ENCODE measurements around the gene BRME1. TPM values are rescaled to one million over a fixed set of nuclear protein-coding genes. Genes with fewer than 3 reads are reported as not detected.

BRME1 gene
- polyA plus RNA-seq, 2 of the 4 experiments (the other 2 are of a cell fraction) = 0.12 to 1.2 TPM

DNA sequence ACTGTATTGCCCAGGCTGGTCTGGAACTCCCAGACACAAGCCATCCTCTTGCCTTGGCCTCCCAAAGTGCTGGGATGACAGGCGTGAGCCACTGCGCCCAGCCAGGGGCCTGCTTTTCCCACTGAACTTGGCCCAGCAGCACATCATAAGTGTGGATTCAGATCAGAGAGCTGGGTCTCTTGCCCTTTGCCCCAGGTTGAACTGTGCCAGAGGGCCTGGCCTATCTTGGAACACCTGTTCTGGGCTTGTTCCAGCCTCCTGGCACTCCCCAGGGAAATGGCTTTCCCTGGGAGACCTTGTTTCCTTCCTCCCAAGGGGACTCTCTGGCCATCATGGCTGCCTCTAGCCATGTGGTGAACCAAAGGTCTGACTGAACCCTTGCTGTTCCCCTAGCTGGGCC, 3.5 kb upstream of the BRME1 start:
- CTCF ChIA-PET = interaction anchor here (0.6 to 2.0 kb wide), 3 partner anchors 24 to 179 kb away, joined by 3 to 5 read pairs (median 4); no protein-coding TSS in a partner anchor
- POLR2A ChIA-PET = no interaction called here

GRCh38 chr19:13908674-13909073, 2.8 kb upstream of the BRME1 start:
- H3K27ac ChIP-seq = no peak overlapping the region
- H3K4me3 ChIP-seq = no peak overlapping the region
- WGBS (ENCODE audit: missing lambda C conversion rate) = 96% methylated on average over 8 of the region's 8 CpGs
- ATAC-seq = no peak
- DNase-seq (ENCODE audit: low read depth in 1 of 2, low spot score in 1 of 2) = no peak
- peaks cover 5% of the 10 kb centered on the region; the same call in 1 of the 3 replicates for H3K4me1 ChIP-seq
- no peak overlapping the region for H3K4me2 ChIP-seq
- no peaks in the 10 kb centered on the region for H3K9me3 ChIP-seq
- CTCF ChIA-PET = interaction anchor here (1.3 kb wide), 1 partner anchor 151 kb away, joined by 4 read pairs; no protein-coding TSS in a partner anchor
- no peak for FAIRE-seq
- POLR2A ChIA-PET = interaction anchor here (0.6 kb wide), 1 partner anchor 387 kb away, joined by 4 read pairs; no protein-coding TSS in a partner anchor
- TF ChIP-seq RFX5 (IDR thresholded peaks at IDR 0.05) = no peak
- TF ChIP-seq CEBPB (IDR thresholded peaks at IDR 0.05) = no peak
- no peak for TF ChIP-seq HDAC2 (IDR thresholded peaks at IDR 0.05)
- TF ChIP-seq, protein P1, sequence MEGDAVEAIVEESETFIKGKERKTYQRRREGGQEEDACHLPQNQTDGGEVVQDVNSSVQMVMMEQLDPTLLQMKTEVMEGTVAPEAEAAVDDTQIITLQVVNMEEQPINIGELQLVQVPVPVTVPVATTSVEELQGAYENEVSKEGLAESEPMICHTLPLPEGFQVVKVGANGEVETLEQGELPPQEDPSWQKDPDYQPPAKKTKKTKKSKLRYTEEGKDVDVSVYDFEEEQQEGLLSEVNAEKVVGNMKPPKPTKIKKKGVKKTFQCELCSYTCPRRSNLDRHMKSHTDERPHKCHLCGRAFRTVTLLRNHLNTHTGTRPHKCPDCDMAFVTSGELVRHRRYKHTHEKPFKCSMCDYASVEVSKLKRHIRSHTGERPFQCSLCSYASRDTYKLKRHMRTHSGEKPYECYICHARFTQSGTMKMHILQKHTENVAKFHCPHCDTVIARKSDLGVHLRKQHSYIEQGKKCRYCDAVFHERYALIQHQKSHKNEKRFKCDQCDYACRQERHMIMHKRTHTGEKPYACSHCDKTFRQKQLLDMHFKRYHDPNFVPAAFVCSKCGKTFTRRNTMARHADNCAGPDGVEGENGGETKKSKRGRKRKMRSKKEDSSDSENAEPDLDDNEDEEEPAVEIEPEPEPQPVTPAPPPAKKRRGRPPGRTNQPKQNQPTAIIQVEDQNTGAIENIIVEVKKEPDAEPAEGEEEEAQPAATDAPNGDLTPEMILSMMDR (IDR thresholded peaks at IDR 0.05) = no peak
- TF ChIP-seq HOXB5 (CRISPR knock-in tag; IDR thresholded peaks at IDR 0.05) = no peak
- no peak for TF ChIP-seq POLR2AphosphoS2 (conservative IDR thresholded peaks at IDR 0.05; ENCODE audit: low read length)
- no peak for TF ChIP-seq MAFK (IDR thresholded peaks at IDR 0.05; ENCODE audit: partially characterized antibody)
- TF ChIP-seq, protein P2, sequence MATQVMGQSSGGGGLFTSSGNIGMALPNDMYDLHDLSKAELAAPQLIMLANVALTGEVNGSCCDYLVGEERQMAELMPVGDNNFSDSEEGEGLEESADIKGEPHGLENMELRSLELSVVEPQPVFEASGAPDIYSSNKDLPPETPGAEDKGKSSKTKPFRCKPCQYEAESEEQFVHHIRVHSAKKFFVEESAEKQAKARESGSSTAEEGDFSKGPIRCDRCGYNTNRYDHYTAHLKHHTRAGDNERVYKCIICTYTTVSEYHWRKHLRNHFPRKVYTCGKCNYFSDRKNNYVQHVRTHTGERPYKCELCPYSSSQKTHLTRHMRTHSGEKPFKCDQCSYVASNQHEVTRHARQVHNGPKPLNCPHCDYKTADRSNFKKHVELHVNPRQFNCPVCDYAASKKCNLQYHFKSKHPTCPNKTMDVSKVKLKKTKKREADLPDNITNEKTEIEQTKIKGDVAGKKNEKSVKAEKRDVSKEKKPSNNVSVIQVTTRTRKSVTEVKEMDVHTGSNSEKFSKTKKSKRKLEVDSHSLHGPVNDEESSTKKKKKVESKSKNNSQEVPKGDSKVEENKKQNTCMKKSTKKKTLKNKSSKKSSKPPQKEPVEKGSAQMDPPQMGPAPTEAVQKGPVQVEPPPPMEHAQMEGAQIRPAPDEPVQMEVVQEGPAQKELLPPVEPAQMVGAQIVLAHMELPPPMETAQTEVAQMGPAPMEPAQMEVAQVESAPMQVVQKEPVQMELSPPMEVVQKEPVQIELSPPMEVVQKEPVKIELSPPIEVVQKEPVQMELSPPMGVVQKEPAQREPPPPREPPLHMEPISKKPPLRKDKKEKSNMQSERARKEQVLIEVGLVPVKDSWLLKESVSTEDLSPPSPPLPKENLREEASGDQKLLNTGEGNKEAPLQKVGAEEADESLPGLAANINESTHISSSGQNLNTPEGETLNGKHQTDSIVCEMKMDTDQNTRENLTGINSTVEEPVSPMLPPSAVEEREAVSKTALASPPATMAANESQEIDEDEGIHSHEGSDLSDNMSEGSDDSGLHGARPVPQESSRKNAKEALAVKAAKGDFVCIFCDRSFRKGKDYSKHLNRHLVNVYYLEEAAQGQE (IDR thresholded peaks at IDR 0.05) = no peak
- no peak for TF ChIP-seq E2F6 (IDR thresholded peaks at IDR 0.05; ENCODE audit: borderline replicate concordance, low read depth)
- no peak for TF ChIP-seq ESRRA (IDR thresholded peaks at IDR 0.05; ENCODE audit: borderline replicate concordance, low read length)
- TF ChIP-seq SREBF2 (IDR thresholded peaks at IDR 0.05) = no peak
- TF ChIP-seq BHLHE40 (IDR thresholded peaks at IDR 0.05; ENCODE audit: low read depth, low read length) = no peak
- TF ChIP-seq EHF (CRISPR knock-in tag; IDR thresholded peaks at IDR 0.05) = no peak
- TF ChIP-seq BCL3 (IDR thresholded peaks at IDR 0.05) = no peak
- no peak for TF ChIP-seq ZNF302 (CRISPR knock-in tag; IDR thresholded peaks at IDR 0.05)

More for the DNA sequence above, 3.5 kb upstream of the BRME1 start:
- ATAC-seq (no peak), FAIRE-seq (no peak), DNase-seq (ENCODE audit: low read depth in 1 of 2, low spot score in 1 of 2) (no peak)
- no peak overlapping the region for H3K27ac ChIP-seq
- no peaks in the 10 kb centered on the region for H3K9me3 ChIP-seq
- WGBS (ENCODE audit: missing lambda C conversion rate) = 96% methylated on average over 2 of the region's 2 CpGs
- H3K4me3 ChIP-seq = no peak overlapping the region
- no peak overlapping the region for H3K4me2 ChIP-seq
- H3K4me1 ChIP-seq = peaks cover 5% of the 10 kb centered on the region; the same call in 1 of the 3 replicates
- TF ChIP-seq, protein P1 (IDR thresholded peaks at IDR 0.05) = no peak
- no peak for TF ChIP-seq MAFK (IDR thresholded peaks at IDR 0.05; ENCODE audit: partially characterized antibody)
- TF ChIP-seq MAX (IDR thresholded peaks at IDR 0.05) = no peak
- TF ChIP-seq SMC3 (IDR thresholded peaks at IDR 0.05) = no peak
- TF ChIP-seq, protein P3, sequence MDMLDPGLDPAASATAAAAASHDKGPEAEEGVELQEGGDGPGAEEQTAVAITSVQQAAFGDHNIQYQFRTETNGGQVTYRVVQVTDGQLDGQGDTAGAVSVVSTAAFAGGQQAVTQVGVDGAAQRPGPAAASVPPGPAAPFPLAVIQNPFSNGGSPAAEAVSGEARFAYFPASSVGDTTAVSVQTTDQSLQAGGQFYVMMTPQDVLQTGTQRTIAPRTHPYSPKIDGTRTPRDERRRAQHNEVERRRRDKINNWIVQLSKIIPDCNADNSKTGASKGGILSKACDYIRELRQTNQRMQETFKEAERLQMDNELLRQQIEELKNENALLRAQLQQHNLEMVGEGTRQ (IDR thresholded peaks at IDR 0.05) = no peak
- no peak for TF ChIP-seq TFCP2L1 (CRISPR knock-in tag; IDR thresholded peaks at IDR 0.05)
- TF ChIP-seq BHLHE40 (IDR thresholded peaks at IDR 0.05; ENCODE audit: low read depth, low read length) = no peak
- no peak for TF ChIP-seq TP53 (CRISPR knock-in tag; IDR thresholded peaks at IDR 0.05)
- TF ChIP-seq PHF8 (IDR thresholded peaks at IDR 0.05; ENCODE audit: borderline replicate concordance, low read depth) = no peak
- TF ChIP-seq RFX5 (IDR thresholded peaks at IDR 0.05) = no peak
- TF ChIP-seq EHF (CRISPR knock-in tag; IDR thresholded peaks at IDR 0.05) = no peak
- no peak for TF ChIP-seq RARB (CRISPR knock-in tag; IDR thresholded peaks at IDR 0.05)
- TF ChIP-seq JUNB (IDR thresholded peaks at IDR 0.05) = no peak
- no peak for TF ChIP-seq HOXB5 (CRISPR knock-in tag; IDR thresholded peaks at IDR 0.05)
- no peak for TF ChIP-seq KDM1A (IDR thresholded peaks at IDR 0.05; ENCODE audit: low read depth)
- TF ChIP-seq POLR2AphosphoS2 (conservative IDR thresholded peaks at IDR 0.05; ENCODE audit: low read length) = no peak
- TF ChIP-seq, protein P4, sequence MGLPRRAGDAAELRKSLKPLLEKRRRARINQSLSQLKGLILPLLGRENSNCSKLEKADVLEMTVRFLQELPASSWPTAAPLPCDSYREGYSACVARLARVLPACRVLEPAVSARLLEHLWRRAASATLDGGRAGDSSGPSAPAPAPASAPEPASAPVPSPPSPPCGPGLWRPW (IDR thresholded peaks at IDR 0.05) = no peak
- no peak for TF ChIP-seq MAZ (IDR thresholded peaks at IDR 0.05; ENCODE audit: borderline replicate concordance, low read depth, low read length)
- no peak for TF ChIP-seq NR3C1 (IDR thresholded peaks at IDR 0.05)

All from A549 (cell line).